Measurements from ENCODE around the gene ATP8B3.

ATP8B3 gene

DNA sequence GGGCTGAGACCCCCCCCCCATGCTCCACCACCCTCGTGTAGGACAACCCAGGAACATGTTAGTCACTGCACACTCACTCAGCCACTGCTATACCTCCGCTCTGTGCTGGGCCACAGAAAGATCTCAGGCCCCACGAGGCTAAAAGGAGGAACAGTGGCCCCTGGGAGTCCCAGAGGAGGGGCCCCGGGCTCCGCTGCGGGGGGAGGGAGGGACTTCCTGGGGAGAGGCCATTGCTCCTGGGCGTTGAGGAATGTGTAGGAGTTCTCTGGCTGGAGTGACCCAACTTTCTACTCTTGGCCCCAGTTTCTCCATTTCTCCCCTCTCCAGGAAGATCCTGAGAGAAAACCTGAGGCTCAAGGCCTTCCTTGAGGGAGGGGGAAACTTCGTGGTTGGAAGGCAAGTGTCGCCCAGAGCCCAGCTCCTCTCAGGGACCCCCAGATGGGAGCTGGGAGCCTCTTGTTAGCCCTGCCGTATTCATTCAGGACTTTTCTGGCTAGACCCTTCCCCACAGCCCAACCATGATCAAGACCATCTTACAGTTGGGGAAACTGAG is 45.2 kb downstream of the ATP8B3 start:
- no peak overlapping the region for H3K27ac ChIP-seq
- no peak for TF ChIP-seq CTCF (conservative IDR thresholded peaks at IDR 0.05)

GRCh38 chr19:1765904-1766799 is 45.9 kb downstream of the ATP8B3 start:
- H3K27ac ChIP-seq = no peak overlapping the region
- no peak for TF ChIP-seq CTCF (conservative IDR thresholded peaks at IDR 0.05)

- TF ChIP-seq CTCF (conservative IDR thresholded peaks at IDR 0.05) = no peak
- H3K27ac ChIP-seq = no peak overlapping the region
These were observed 46.7 kb downstream of the ATP8B3 start for GRCh38 chr19:1765232-1765903.

DNA sequence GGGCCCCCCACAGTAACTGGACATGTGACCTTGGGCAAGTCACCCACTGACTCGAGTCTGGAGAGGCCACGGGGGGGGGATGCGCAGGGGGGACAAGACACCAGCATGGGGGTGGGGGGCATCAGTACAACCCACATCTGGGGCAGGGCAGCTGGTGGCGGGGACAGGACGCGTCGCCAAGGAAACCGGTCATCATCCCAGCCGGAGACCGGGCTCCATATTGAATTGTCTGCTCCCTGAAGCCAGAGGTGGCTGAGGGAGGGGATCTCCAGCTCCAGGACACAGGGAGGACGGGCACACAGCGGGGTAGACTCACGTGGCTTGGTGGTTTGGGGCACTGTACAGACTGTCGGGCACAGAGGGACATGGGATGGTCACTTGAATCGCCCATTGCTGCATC is 47.3 kb downstream of the ATP8B3 start:
- no peak for TF ChIP-seq CTCF (conservative IDR thresholded peaks at IDR 0.05)
- no peak overlapping the region for H3K27ac ChIP-seq

- H3K27ac ChIP-seq = no peak overlapping the region
- TF ChIP-seq CTCF (conservative IDR thresholded peaks at IDR 0.05) = no peak
These were observed 48.1 kb downstream of the ATP8B3 start for GRCh38 chr19:1763648-1764639.

DNA sequence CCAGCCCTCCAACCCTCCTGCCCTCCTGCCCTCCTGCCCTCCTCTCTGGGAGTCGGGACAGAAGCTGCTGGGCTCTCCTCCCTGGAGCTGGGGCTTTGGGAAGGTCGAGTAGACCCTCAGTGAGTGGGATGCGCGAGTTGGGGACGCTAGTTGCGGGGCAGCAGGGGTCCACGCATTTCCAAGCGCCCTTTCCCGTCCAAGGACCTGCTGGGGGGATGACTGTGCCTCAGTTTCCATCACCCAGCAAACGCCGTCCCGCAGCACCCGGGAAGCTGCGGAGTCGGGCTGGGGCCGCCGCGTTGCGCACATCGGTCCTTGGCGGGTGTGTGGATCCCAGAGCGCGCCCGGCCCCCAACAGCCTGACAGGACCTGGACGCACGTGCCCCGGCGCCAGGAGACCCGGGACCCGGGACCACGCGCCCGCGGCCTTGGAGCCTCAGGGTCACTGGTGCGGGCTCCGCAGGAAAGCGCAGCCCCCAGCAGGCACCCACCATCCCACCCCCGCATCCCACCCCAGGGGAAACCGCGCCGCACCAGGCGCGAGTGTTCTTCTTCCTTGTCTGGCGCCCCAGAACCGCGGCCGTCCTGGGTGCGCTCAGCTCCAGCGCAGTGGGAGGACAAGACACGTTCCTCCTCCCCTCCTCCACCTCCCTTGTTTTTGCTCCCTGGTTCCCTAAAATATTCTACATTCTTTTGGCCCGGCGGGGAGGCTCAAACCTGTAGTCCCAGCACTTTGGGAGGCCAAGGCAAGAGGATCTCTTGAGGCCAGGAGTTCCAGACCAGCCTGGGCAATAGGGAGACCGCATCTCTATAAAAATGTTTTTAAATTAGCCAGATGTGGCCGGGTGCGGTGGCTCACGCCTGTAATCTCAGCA is 49.6 kb downstream of the ATP8B3 start:
- H3K27ac ChIP-seq = no peak overlapping the region
- TF ChIP-seq CTCF (conservative IDR thresholded peaks at IDR 0.05) = no peak

All from VCaP (cell line).